ENCODE measurements around the gene DHRSX.

DHRSX gene

GRCh38 chrX:2452799-2453198 is 48.0 kb downstream of the DHRSX start:
- no peak for DNase-seq (ENCODE audit: low spot score)

DNA sequence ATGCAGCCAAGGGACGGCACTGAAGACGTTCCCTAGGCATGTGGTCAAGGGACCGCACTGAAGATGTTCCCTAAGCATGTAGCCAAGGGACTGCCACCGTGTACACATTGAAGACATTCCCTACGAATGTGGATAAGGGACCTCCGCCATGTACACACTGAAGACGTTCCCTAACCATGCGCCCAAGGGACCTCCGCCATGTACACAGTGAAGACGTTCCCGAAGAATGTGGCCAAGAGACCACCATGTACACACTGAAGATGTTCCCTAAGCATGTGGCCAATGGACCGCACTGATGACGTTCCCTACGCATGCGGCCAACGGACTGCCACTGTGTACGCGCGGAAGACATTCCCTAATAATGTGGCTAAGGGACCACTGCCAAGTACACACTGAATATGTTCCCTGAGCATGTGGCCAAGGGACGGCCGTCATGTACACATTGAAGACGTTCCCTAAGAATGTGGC is 48.4 kb downstream of the DHRSX start:
- DNase-seq (ENCODE audit: low spot score), result no peak

DNA sequence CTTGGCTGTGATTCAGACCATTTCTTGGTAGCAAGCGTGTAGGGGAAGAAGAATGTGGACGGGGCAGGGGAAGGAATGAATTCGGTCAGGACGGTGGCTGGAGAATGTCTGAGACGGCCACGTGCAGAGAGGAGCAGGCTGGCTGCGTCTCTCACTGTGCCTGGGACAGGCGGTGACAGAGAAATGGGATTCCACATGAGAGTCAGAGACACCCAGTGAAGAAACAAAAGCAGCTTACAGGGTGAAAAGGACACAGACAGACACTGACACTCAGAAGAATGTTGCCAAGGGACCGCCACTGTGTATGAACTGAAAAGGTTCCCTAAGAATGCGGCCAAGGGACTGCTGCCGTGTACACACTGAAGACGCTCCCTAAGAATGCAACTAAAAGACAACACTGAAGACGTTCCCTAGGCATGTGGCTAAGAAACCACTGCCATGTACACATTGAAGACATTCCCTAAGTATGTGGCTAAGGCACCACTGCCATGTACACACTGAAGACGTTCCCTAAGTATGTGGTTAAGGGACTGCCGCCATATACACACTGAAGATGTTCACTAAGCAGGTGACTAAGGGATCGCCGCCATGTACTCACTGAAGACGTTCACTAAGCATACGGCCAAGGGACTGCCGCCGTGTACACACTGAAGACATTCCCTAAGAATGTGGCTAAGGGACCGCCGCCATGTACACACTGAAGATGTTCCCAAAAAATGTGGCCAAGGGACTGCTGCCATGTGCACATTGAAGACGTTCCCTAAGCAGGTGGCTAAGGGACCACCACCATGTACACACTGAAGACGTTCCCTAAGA is 49.1 kb downstream of the DHRSX start:
- no peak for DNase-seq (ENCODE audit: low spot score)

DNA sequence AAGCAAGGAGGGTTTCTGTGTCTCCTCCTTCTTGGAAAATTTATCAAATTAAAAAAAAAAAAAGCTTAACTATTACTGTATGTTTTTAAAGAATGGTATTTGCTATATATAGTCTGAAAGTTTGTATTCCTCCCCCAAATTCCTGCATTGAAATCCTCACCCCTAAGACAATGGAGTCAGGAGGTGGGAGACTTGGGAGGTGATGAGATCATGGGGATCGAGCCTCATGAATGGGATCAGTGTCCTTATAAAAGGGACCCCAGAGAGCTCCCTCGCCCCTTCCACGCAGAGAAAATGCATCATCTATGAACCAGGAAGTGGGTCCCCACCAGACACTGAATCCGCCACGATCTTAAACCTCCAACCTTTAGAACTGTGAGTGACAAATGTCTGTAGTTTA is 50.1 kb downstream of the DHRSX start:
- no peak for DNase-seq (ENCODE audit: low spot score)

DNA sequence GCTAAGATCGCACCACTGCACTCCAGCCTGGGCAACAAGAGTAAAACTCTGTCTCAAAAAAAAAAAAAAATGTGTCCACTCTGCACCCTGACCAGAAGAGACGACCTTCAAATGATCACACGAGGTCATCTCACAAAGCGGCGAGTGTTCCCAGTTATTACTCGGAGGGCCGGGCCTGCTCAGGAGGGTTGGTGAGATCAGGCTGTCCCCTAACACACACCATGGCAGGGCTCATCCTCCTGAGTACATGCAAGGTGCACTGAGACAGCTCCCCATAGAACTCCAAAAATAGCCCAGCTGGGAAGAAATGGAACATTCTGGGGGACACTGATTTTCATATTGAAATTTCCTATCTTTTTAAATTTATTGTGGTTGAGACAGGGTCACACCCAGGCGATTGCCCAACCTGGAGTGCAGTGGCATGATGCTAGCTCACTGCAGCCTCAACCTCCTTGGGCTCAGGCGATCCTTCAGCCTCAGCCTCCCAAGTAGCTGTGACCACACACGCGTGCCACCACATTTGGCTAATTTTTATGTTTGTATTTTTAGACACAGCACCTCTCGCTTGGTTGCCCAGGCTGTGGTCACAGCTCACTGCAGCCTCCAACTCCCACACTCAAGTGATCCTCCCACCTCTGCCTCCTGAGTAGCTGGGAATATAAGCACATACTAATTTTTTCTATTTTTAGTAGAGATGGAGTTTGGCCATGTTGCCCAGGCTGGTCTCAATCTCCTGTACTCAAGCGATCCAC is 51.5 kb downstream of the DHRSX start:
- DNase-seq (ENCODE audit: low spot score), result no peak

- no peak for DNase-seq (ENCODE audit: low spot score)
Measured at GRCh38 chrX:2447484-2447883, 53.3 kb downstream of the DHRSX start.

- DNase-seq (ENCODE audit: low spot score), result no peak
Measured at GRCh38 chrX:2446815-2447214, 54.0 kb downstream of the DHRSX start.

DNA sequence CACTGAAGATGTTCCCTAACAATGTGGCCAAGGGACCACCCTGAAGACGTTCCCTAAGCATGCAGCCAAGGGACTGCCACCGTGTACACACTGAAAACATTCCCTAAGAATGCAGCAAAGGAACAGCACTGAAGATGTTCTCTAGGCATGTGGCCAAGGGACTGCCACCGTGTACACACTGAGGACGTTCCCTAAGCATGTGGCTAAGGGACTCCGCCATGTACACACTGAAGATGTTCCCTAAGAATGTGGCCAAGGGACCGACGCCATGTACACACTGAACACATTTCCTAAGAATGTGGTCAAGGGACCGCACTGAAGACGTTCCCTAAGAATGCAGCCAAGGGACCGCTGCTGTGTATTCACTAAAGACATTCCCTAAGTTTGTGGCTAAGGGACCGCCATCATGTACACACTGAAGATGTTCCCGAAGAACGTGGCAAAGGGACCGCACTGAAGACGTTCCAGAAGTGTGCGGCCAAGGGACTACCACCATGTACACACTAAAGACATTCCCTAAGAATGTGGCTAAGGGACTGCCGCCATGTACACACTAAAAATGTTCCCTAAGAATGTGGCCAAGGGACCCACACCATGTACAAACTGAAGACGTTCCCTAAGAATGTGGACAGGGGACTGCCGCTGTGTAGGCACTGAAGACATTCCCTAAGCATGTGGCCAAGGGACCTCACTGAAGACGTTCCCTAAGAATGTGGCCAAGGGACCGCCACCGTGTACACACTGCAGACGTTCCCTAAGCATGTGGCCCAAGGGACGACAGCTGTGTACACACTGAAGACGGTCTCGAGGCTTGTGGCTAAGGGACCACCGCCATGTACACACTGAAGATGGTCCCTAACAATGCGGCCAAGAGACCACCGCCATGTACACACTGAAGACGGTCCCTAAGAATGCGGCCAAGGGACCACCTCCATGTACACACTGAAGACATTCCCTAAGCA is 54.8 kb downstream of the DHRSX start:
- no peak for DNase-seq (ENCODE audit: low spot score)

- no peak for DNase-seq (ENCODE audit: low spot score)
Measured at GRCh38 chrX:2442694-2443093, 58.1 kb downstream of the DHRSX start.

GRCh38 chrX:2441466-2441865 is 59.3 kb downstream of the DHRSX start:
- DNase-seq (ENCODE audit: low spot score), result no peak

DNA sequence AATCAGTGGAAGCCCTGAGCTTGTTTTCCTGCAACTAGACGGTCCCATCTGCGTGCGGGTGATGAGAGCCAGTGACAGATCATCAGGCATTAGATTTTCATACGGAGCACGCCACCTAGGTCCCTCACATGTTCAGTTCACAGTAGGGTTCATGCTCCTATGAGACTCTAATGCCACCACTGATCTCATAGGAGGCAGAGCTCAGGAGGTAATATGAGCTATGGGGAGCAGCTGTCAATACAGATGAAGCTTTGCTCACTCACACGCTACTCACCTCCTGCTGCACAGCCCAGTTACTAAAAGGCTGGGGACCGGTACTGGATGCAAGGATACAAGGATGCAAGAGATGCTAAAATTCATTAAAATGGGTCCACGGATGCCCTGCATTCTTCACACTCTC is 61.2 kb downstream of the DHRSX start:
- DNase-seq (ENCODE audit: low spot score), result no peak

DNA sequence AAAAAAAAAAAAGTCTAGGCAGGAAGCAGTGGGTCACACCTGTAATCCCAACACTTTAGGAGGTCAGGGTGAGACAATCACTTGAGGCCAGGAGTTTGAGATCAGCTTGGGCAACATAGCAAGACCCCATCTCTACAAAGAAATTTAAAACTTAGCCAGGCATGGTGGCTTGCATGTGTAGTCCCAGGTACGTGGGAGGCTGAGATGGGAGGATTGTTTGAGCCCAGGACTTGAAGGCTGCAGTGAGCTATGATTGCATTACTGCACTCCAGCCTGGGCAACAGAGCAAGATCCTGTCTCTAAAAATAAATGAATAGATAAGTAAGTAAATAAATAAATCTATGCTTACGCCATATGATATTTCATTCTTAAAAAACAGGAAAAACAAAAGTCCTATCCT is 65.3 kb downstream of the DHRSX start:
- no peak for DNase-seq (ENCODE audit: low spot score)

- no peak for DNase-seq (ENCODE audit: low spot score)
Measured at GRCh38 chrX:2434270-2435163, 66.3 kb downstream of the DHRSX start.

DNA sequence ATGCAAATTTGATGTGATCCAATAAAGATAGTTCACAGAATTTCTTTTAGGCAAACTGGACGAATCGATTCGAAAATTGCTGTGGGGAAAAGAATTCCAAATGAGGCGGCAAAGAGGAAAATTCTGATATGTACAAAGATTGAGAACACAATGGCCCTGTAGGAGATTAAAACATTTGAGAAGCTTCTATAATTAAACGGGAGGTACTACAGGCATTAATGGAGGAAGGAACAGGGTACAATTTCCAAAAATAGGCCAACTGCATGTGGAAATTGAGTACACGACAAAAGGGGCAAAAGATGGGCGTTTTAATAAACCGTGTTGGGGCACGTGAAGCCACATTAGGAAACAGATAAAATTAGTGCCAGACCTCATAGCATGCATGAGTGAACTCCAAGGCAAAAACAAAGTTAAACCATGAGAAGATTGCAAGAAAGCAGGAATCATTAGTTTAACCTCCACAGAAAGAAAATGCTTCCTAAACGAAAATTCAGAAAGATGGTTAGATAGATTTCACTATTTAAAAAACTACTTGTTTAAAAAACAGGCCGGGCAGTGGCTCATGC is 68.4 kb downstream of the DHRSX start:
- no peak for DNase-seq (ENCODE audit: low spot score)

- no peak for DNase-seq (ENCODE audit: low spot score)
Measured at GRCh38 chrX:2430265-2430825, 70.4 kb downstream of the DHRSX start.

DNA sequence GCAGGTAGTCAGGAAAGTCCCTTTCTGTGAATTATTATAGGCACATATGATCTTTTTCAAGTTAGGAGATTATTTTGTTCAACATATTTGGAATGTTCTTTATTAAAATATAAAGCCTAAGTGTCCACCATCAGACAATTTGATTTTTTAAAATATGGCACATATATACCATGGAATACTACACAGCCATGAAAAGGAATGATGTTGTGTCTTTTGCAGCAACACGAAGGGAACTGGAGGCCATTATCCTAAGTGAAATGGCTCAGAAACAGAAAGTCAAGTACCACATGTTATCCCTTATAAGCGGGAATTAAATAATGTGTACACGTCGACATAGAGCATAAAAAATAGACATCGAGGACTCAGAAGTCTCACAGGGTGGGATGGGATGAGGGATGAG is 73.0 kb downstream of the DHRSX start:
- no peak for DNase-seq (ENCODE audit: low spot score)

GRCh38 chrX:2427147-2427546 is 73.6 kb downstream of the DHRSX start:
- DNase-seq (ENCODE audit: low spot score), result no peak

DNA sequence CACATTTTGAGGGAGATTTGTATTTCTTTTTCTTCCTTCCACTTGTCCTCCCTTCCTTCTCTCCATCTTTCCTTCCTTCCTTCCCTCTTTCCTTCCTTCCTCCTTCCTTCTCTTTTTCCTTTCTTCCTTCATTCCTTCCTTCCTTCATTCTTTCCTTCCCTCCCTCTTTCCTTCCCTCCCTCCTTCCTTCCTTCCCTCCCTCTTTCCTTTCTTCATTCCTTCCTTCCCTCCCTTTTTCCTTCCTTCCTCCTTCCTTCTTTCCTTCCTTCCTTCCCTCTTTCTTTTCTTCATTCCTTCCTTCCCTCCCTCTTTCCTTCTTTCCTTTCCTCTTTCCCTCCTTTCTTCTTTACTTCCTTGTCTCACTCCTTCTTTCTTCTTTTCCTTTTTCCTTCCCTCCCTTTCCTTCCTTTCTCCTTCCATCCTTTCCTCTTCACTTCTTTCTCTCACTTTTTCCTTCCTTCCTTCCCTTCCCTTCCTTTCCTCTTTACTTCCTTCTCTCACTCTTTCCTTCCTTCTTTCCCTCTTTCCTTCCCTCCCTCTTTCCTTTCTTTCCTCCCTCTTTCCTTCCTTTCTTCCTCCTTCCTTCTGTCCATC is 74.4 kb downstream of the DHRSX start:
- DNase-seq (ENCODE audit: low spot score), result no peak

- DNase-seq (ENCODE audit: low spot score), result no peak
Measured at GRCh38 chrX:2425286-2426071, 75.3 kb downstream of the DHRSX start.

Measured in CD4-positive, alpha-beta T cell treated with Interleukin-15 for 4 hours (primary cell).